HCT116 (cell line): ENCODE results near the gene OFD1. TPM values are rescaled to one million over a fixed set of nuclear protein-coding genes. Genes with fewer than 3 reads are reported as not detected.

Source experiments
- ATAC-seq: fragments of 200-7000 bp; cut with Tn5 transposase; 2 replicates; pipeline ENCODE4 v1.9.1; 2020; ENCODE audit warnings: mild to moderate bottlenecking, moderate library complexity
- BruUV-seq: library from RNA; stranded (reverse); fragments of 400-500 nt; replicated peaks from 2 replicates; lab custom pipeline; 2021; lab: Mats Ljungman, UMichigan
- CTCF ChIA-PET: fragments of 300-600 bp; sonication (Branson Sonifier 250); formaldehyde crosslinking; loops from one replicate; lab custom pipeline; 2021; ENCODE audit warnings: antibody characterized with exemption; lab: Charles Lee
- POLR2A ChIA-PET: fragments of 300-600, 350-600 bp; sonication (Branson Sonifier 250); formaldehyde crosslinking; loops from one replicate; lab custom pipeline; 2021; ENCODE audit warnings: antibody characterized with exemption; lab: Charles Lee
- RAD21 ChIA-PET, 2 experiments: fragments of 300-600 bp; sonication (Branson Sonifier 250); formaldehyde crosslinking; loops; one replicate each; lab custom pipeline; 2023; ENCODE audit warnings: low total read pairs in 2 of 2; ENCODE audit not compliant: uncharacterized antibody in 2 of 2, unreplicated experiment in 2 of 2, low non-redundant PET in 1 of 2; lab: Charles Lee
- DNase-seq: peaks from one replicate; pipeline ENCODE4 v3.0.0-alpha.2; 2010; ENCODE audit warnings: low read depth, low spot score
- H2AFZ ChIP-seq: fragments of 200-600 bp; shearing (Covaris generic), sonication (generic); 2 replicates; pipeline ENCODE4 v1.6.1; 2017; ENCODE audit warnings: low read depth, mixed run types, mixed read lengths, antibody characterized with exemption, low read length; ENCODE audit not compliant: poor library complexity, severe bottlenecking
- H3K27ac ChIP-seq: 2 replicates; pipeline ENCODE4 v1.5.1; 2012; ENCODE audit warnings: low read depth, low read length
- H3K27me3 ChIP-seq: fragments of 200-600 bp; sonication (generic); 2 replicates; pipeline ENCODE4 v1.6.1; 2016; ENCODE audit warnings: mixed run types, low read length, mixed read lengths; ENCODE audit not compliant: insufficient read depth
- H3K36me3 ChIP-seq, 2 experiments: fragments of 200-500 bp in 1 of 2; fragments of 200-600 bp in 1 of 2; sonication (Bioruptor generic) in 1 of 2; sonication (generic) in 1 of 2; 2 replicates each; pipeline versions ENCODE4 v1.5.1 to v1.6.1; 2014 to 2016; ENCODE audit warnings: low read length in 2 of 2, inconsistent platforms in 1 of 2, mixed read lengths in 1 of 2, mixed run types in 1 of 2; ENCODE audit not compliant: insufficient read depth in 2 of 2, control insufficient read depth in 1 of 2
- H3K4me1 ChIP-seq, 2 experiments: fragments of 200-600 bp in 1 of 2; sonication (generic) in 1 of 2; 2 replicates each; pipeline versions ENCODE4 v1.5.1 to v1.6.1; 2012 to 2017; ENCODE audit warnings: low read length in 2 of 2, inconsistent platforms in 1 of 2, mild to moderate bottlenecking in 1 of 2, mixed read lengths in 1 of 2, mixed run types in 1 of 2, moderate library complexity in 1 of 2; ENCODE audit not compliant: insufficient read depth in 2 of 2, control insufficient read depth in 1 of 2
- H3K4me2 ChIP-seq: fragments of 200-600 bp; sonication (generic); 2 replicates; pipeline ENCODE4 v1.6.1; 2017; ENCODE audit warnings: mixed run types, low read length, mixed read lengths
- H3K4me3 ChIP-seq, 2 experiments: fragments of 200-600 bp in 1 of 2; sonication (generic) in 1 of 2; replicated peaks in 1 of 2; 2 replicates each; pipeline ENCODE4 v1.5.1; 2011 to 2016; ENCODE audit warnings: low read length in 2 of 2, control low read depth in 1 of 2, low read depth in 1 of 2, mild to moderate bottlenecking in 1 of 2, mixed read lengths in 1 of 2, mixed run types in 1 of 2
- H3K79me2 ChIP-seq: fragments of 200-600 bp; sonication (generic); 2 replicates; pipeline ENCODE4 v1.6.1; 2017; ENCODE audit warnings: mild to moderate bottlenecking, mixed run types, low read length, moderate library complexity, mixed read lengths; ENCODE audit not compliant: insufficient read depth
- H3K9ac ChIP-seq: fragments of 200-600 bp; sonication (generic); 2 replicates; pipeline ENCODE4 v1.6.1; 2016; ENCODE audit warnings: low read length, mixed read lengths
- H3K9me2 ChIP-seq: fragments of 200-600 bp; sonication (generic), shearing (Covaris generic); 2 replicates; pipeline ENCODE4 v1.6.1; 2017; ENCODE audit warnings: mixed run types, mild to moderate bottlenecking, moderate library complexity; ENCODE audit not compliant: insufficient read depth
- H3K9me3 ChIP-seq, 2 experiments: fragments of 200-500 bp in 1 of 2; fragments of 200-600 bp in 1 of 2; sonication (Bioruptor generic) in 1 of 2; sonication (generic) in 1 of 2; 2 replicates each; pipeline ENCODE4 v1.6.1; 2014 to 2017; ENCODE audit warnings: low read length in 2 of 2, mixed read lengths in 2 of 2, inconsistent platforms in 1 of 2, low read depth in 1 of 2, mild to moderate bottlenecking in 1 of 2, mixed run types in 1 of 2, moderate library complexity in 1 of 2; ENCODE audit not compliant: control insufficient read depth in 1 of 2, insufficient read depth in 1 of 2
- H4K20me1 ChIP-seq: fragments of 200-600 bp; sonication (generic), shearing (Covaris generic); 2 replicates; pipeline ENCODE4 v1.6.1; 2017; ENCODE audit warnings: mixed run types, mild to moderate bottlenecking, moderate library complexity; ENCODE audit not compliant: insufficient read depth
- CBX3 ChIP-seq: IDR thresholded peaks from 2 replicates; pipeline ENCODE4 v1.6.1; 2012; ENCODE audit warnings: low read depth
- ELF1 ChIP-seq: IDR thresholded peaks from 2 replicates; pipeline ENCODE4 v1.6.1; 2012; ENCODE audit warnings: low read depth, borderline replicate concordance
- MAX ChIP-seq: IDR thresholded peaks from 2 replicates; pipeline ENCODE4 v1.6.1; 2012
- POLR2A ChIP-seq: IDR thresholded peaks from 2 replicates; pipeline ENCODE4 v1.7.0; 2011; ENCODE audit warnings: borderline replicate concordance; ENCODE audit not compliant: insufficient read depth, insufficient read length; ENCODE audit errors: extremely low read depth
- REST ChIP-seq: IDR thresholded peaks from 2 replicates; pipeline ENCODE4 v1.6.1; 2012; ENCODE audit warnings: low read depth
- SIN3A ChIP-seq: IDR thresholded peaks from 2 replicates; pipeline ENCODE4 v1.6.1; 2012; ENCODE audit warnings: low read depth
- SP1 ChIP-seq: IDR thresholded peaks from 2 replicates; pipeline ENCODE4 v1.6.1; 2012; ENCODE audit warnings: low read depth
- SRF ChIP-seq: IDR thresholded peaks from 2 replicates; pipeline ENCODE4 v1.6.1; 2012; ENCODE audit warnings: low read depth
- TCF7L2 ChIP-seq: IDR thresholded peaks from 2 replicates; pipeline ENCODE4 v1.7.0; 2011; ENCODE audit warnings: borderline replicate concordance, inconsistent platforms; ENCODE audit not compliant: insufficient read depth, insufficient read length; ENCODE audit errors: extremely low read depth
- ZBTB33 ChIP-seq: IDR thresholded peaks from 2 replicates; pipeline ENCODE4 v1.6.1; 2011; ENCODE audit warnings: mild to moderate bottlenecking, low read length, moderate library complexity; ENCODE audit not compliant: insufficient replicate concordance; ENCODE audit errors: extremely low read depth
- intact Hi-C: fragments of 100-400 bp; cut with micrococcal nuclease; formaldehyde crosslinking; loops from 2 replicates; pipeline ENCODE4 v1.10.0; 2022
- total RNA-seq: library from RNA; stranded (reverse); gene quantifications from one replicate; pipeline ENCODE4 v1.2.1, GENCODE V29; 2021; ENCODE audit not compliant: unreplicated experiment
- TF ChIP-seq, protein P1 (sequence below): IDR thresholded peaks from 2 replicates; pipeline ENCODE4 v1.6.1; 2012

Gene OFD1
- total RNA-seq, 1 experiment from 2014 or later: 18.0 TPM

DNA sequence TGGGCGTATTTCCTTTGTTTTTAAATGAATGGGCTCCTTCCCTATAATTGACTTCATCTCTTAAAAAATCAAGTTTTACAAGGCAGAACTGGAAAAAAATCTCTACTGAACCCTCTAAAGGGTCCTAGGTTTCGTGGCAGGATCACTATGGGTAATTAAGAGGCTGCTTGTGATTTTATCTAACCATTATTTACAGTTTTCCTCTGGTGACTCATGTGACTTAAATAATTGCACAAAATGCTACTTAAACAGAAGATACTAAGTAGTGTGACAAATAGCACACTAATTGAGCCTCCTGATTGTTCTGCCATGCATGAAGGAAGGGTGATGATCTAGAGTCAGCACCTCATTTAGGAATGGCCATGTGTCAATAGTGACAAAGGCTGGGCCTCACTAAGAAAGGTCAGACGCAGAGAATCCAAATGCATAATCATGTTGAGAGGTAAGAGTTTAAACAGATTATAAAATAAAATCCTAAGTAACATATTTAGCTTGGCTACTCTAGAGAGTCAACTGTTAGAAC lies 35.5 kb downstream of the OFD1 start:
- no peaks in the 10 kb centered on the region for H3K79me2 ChIP-seq
- POLR2A ChIA-PET: no interaction called here
- intact Hi-C loops: no loop called here
- H3K9me3 ChIP-seq: no peaks in the 10 kb centered on the region
- H3K4me1 ChIP-seq: no peaks in the 10 kb centered on the region
- TF ChIP-seq MAX: no peak
- TF ChIP-seq, protein P1, sequence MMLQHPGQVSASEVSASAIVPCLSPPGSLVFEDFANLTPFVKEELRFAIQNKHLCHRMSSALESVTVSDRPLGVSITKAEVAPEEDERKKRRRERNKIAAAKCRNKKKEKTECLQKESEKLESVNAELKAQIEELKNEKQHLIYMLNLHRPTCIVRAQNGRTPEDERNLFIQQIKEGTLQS: no peak
- TF ChIP-seq ELF1: no peak
- no peak for TF ChIP-seq ZBTB33
- no peak for TF ChIP-seq SIN3A
- TF ChIP-seq SRF: no peak
- TF ChIP-seq TCF7L2: no peak
- no peak for TF ChIP-seq CBX3
- TF ChIP-seq REST: no peak
- TF ChIP-seq SP1: no peak
- TF ChIP-seq POLR2A: no peak
- no TSS peak for BruUV-seq
- ATAC-seq: no peak
- H2AFZ ChIP-seq: no peak overlapping the region
- H4K20me1 ChIP-seq: no peaks in the 10 kb centered on the region
- RAD21 ChIA-PET: no interaction called here
- no peak overlapping the region for H3K27ac ChIP-seq
- no peak overlapping the region for H3K9ac ChIP-seq
- no peak overlapping the region for H3K4me2 ChIP-seq
- no peak for DNase-seq
- H3K36me3 ChIP-seq: peaks cover 3 to 6% of the 10 kb centered on the region in 2 experiments; a peak in 2 of 4 replicates
- no peaks in the 10 kb centered on the region for H3K9me2 ChIP-seq
- no peaks in the 10 kb centered on the region for H3K27me3 ChIP-seq
- H3K4me3 ChIP-seq: no peak overlapping the region
- CTCF ChIA-PET: no interaction called here
